ENCODE results near the gene SPRY2.

DNA sequence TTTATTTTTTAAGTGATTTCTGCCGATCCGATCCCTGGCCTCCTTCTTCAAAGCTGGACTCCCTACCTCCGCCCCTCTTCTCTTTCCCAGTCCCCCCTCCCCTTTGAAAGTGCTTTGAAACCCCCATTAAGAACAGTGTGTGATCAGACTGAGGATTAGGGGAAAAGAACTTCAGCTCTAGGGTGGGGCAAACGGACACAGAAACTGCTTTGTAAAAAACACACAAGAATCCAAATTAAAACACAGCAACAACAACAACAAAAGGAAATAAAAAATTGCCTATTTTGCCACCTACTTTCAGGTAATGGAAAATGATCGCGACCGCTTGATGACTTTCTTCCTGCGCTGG lies 1.4 kb downstream of the SPRY2 start:
- TF ChIP-seq, protein P1, sequence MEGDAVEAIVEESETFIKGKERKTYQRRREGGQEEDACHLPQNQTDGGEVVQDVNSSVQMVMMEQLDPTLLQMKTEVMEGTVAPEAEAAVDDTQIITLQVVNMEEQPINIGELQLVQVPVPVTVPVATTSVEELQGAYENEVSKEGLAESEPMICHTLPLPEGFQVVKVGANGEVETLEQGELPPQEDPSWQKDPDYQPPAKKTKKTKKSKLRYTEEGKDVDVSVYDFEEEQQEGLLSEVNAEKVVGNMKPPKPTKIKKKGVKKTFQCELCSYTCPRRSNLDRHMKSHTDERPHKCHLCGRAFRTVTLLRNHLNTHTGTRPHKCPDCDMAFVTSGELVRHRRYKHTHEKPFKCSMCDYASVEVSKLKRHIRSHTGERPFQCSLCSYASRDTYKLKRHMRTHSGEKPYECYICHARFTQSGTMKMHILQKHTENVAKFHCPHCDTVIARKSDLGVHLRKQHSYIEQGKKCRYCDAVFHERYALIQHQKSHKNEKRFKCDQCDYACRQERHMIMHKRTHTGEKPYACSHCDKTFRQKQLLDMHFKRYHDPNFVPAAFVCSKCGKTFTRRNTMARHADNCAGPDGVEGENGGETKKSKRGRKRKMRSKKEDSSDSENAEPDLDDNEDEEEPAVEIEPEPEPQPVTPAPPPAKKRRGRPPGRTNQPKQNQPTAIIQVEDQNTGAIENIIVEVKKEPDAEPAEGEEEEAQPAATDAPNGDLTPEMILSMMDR (tag by site-specific recombination; IDR thresholded peaks at IDR 0.05) = no peak
- TF ChIP-seq, protein P2, sequence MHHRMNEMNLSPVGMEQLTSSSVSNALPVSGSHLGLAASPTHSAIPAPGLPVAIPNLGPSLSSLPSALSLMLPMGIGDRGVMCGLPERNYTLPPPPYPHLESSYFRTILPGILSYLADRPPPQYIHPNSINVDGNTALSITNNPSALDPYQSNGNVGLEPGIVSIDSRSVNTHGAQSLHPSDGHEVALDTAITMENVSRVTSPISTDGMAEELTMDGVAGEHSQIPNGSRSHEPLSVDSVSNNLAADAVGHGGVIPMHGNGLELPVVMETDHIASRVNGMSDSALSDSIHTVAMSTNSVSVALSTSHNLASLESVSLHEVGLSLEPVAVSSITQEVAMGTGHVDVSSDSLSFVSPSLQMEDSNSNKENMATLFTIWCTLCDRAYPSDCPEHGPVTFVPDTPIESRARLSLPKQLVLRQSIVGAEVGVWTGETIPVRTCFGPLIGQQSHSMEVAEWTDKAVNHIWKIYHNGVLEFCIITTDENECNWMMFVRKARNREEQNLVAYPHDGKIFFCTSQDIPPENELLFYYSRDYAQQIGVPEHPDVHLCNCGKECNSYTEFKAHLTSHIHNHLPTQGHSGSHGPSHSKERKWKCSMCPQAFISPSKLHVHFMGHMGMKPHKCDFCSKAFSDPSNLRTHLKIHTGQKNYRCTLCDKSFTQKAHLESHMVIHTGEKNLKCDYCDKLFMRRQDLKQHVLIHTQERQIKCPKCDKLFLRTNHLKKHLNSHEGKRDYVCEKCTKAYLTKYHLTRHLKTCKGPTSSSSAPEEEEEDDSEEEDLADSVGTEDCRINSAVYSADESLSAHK (tag by site-specific recombination; IDR thresholded peaks at IDR 0.05) = peak; percentile 13; the same call in 1 of the 2 replicates
- TF ChIP-seq PBX3 (CRISPR knock-in tag; IDR thresholded peaks at IDR 0.05) = no peak
- no peak for TF ChIP-seq MYNN (tag by site-specific recombination; IDR thresholded peaks at IDR 0.05; ENCODE audit: borderline replicate concordance)
- TF ChIP-seq, protein P3, sequence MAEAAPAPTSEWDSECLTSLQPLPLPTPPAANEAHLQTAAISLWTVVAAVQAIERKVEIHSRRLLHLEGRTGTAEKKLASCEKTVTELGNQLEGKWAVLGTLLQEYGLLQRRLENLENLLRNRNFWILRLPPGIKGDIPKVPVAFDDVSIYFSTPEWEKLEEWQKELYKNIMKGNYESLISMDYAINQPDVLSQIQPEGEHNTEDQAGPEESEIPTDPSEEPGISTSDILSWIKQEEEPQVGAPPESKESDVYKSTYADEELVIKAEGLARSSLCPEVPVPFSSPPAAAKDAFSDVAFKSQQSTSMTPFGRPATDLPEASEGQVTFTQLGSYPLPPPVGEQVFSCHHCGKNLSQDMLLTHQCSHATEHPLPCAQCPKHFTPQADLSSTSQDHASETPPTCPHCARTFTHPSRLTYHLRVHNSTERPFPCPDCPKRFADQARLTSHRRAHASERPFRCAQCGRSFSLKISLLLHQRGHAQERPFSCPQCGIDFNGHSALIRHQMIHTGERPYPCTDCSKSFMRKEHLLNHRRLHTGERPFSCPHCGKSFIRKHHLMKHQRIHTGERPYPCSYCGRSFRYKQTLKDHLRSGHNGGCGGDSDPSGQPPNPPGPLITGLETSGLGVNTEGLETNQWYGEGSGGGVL (tag by site-specific recombination; IDR thresholded peaks at IDR 0.05) = no peak
- TF ChIP-seq ZBTB7A (tag by site-specific recombination; IDR thresholded peaks at IDR 0.05; ENCODE audit: low read depth) = no peak
- no peak for TF ChIP-seq ZNF664 (tag by site-specific recombination; IDR thresholded peaks at IDR 0.05)
- TF ChIP-seq ZNF274 (IDR thresholded peaks at IDR 0.05; ENCODE audit: low read length) = no peak
- TF ChIP-seq ZNF274 (tag by site-specific recombination; IDR thresholded peaks at IDR 0.05; ENCODE audit: borderline replicate concordance) = no peak
- no peak for TF ChIP-seq ZNF133 (tag by site-specific recombination; IDR thresholded peaks at IDR 0.05)
- no peak for TF ChIP-seq ZNF140 (tag by site-specific recombination; IDR thresholded peaks at IDR 0.05)
- TF ChIP-seq ZBTB20 (tag by site-specific recombination; IDR thresholded peaks at IDR 0.05) = no peak
- TF ChIP-seq ZNF792 (tag by site-specific recombination; IDR thresholded peaks at IDR 0.05) = no peak
- TF ChIP-seq ZEB2 (tag by site-specific recombination; IDR thresholded peaks at IDR 0.05) = no peak
